Central memory CD8-positive, alpha-beta T cell (primary cell): ENCODE measurements around the gene BICC1.

Experiments used
- ATAC-seq: fragments of 150-1000 bp; cut with Tn5 transposase; replicated peaks from 2 replicates; pipeline ENCODE4 v1.10.0; 2022; ENCODE audit warnings: mild to moderate bottlenecking, moderate FRiP score, moderate number of reproducible peaks; ENCODE audit not compliant: poor library complexity, severe bottlenecking; ENCODE audit errors: extremely low read depth
- DNase-seq, 2 donors: peaks; one replicate each; pipeline ENCODE4 v3.0.0; 2021; ENCODE audit warnings: low spot score in 2 of 2
- H3K27ac Mint-ChIP-seq: one replicate; pipeline ENCODE4 v1.8.0; 2022; ENCODE audit warnings: low read depth, mild to moderate bottlenecking, moderate library complexity, mixed read lengths
- H3K27me3 Mint-ChIP-seq: one replicate; pipeline ENCODE4 v1.8.0; 2022; ENCODE audit warnings: mixed read lengths
- H3K36me3 Mint-ChIP-seq: one replicate; pipeline ENCODE4 v1.8.0; 2022; ENCODE audit warnings: mild to moderate bottlenecking, moderate library complexity, mixed read lengths; ENCODE audit not compliant: insufficient read depth
- H3K4me1 Mint-ChIP-seq: one replicate; pipeline ENCODE4 v1.8.0; 2022; ENCODE audit warnings: mixed read lengths
- H3K4me3 Mint-ChIP-seq: one replicate; pipeline ENCODE4 v1.8.0; 2022; ENCODE audit warnings: mild to moderate bottlenecking, moderate library complexity, mixed read lengths
- H3K9me3 Mint-ChIP-seq: one replicate; pipeline ENCODE4 v1.8.0; 2022; ENCODE audit warnings: mixed read lengths

Gene BICC1

GRCh38 chr10:58741673-58742072 is 229.0 kb downstream of the BICC1 start:
- DNase-seq (no peak), ATAC-seq (no peak)
- Mint-ChIP-seq H3K27ac (no peak overlapping the region), H3K4me1 (no peaks in the 10 kb centered on the region), H3K27me3 (no peaks in the 10 kb centered on the region), H3K9me3 (no peaks in the 10 kb centered on the region), H3K4me3 (no peak overlapping the region), H3K36me3 (no peaks in the 10 kb centered on the region)

- Mint-ChIP-seq H3K4me1 (no peaks in the 10 kb centered on the region), H3K36me3 (no peaks in the 10 kb centered on the region)
These were observed 229.5 kb downstream of the BICC1 start for GRCh38 chr10:58742141-58742540.

GRCh38 chr10:58743466-58744115 is 230.9 kb downstream of the BICC1 start:
- Mint-ChIP-seq H3K27ac (no peak overlapping the region), H3K4me1 (no peaks in the 10 kb centered on the region), H3K9me3 (no peaks in the 10 kb centered on the region), H3K36me3 (no peaks in the 10 kb centered on the region), H3K4me3 (no peak overlapping the region), H3K27me3 (no peaks in the 10 kb centered on the region)
- DNase-seq, result no peak
- no peak for ATAC-seq

More at GRCh38 chr10:58742141-58742540, 229.5 kb downstream of the BICC1 start:
- DNase-seq (no peak), ATAC-seq (no peak)
- H3K27me3 Mint-ChIP-seq, result no peaks in the 10 kb centered on the region
- H3K27ac Mint-ChIP-seq, result no peak overlapping the region
- no peaks in the 10 kb centered on the region for H3K9me3 Mint-ChIP-seq
- no peak overlapping the region for H3K4me3 Mint-ChIP-seq

- Mint-ChIP-seq H3K36me3 (no peaks in the 10 kb centered on the region), H3K27me3 (no peaks in the 10 kb centered on the region), H3K4me3 (no peak overlapping the region), H3K27ac (no peak overlapping the region), H3K9me3 (no peaks in the 10 kb centered on the region), H3K4me1 (no peaks in the 10 kb centered on the region)
- DNase-seq (no peak), ATAC-seq (no peak)
These were observed 234.0 kb downstream of the BICC1 start for GRCh38 chr10:58746474-58747185.

GRCh38 chr10:58747687-58748086 is 235.0 kb downstream of the BICC1 start:
- ATAC-seq (no peak), DNase-seq (no peak)
- no peak overlapping the region for H3K27ac Mint-ChIP-seq
- no peaks in the 10 kb centered on the region for H3K4me1 Mint-ChIP-seq
- no peaks in the 10 kb centered on the region for H3K27me3 Mint-ChIP-seq
- no peak overlapping the region for H3K4me3 Mint-ChIP-seq
- no peaks in the 10 kb centered on the region for H3K9me3 Mint-ChIP-seq
- no peaks in the 10 kb centered on the region for H3K36me3 Mint-ChIP-seq

- H3K27me3 Mint-ChIP-seq, result no peaks in the 10 kb centered on the region
These were observed 240.0 kb downstream of the BICC1 start for GRCh38 chr10:58752665-58753064.

GRCh38 chr10:58753425-58753824 is 240.8 kb downstream of the BICC1 start:
- Mint-ChIP-seq H3K9me3 (no peaks in the 10 kb centered on the region), H3K27me3 (no peaks in the 10 kb centered on the region), H3K4me3 (no peak overlapping the region), H3K36me3 (no peaks in the 10 kb centered on the region), H3K4me1 (no peaks in the 10 kb centered on the region), H3K27ac (no peak overlapping the region)
- ATAC-seq, result no peak
- no peak for DNase-seq

More at GRCh38 chr10:58752665-58753064, 240.0 kb downstream of the BICC1 start:
- H3K27ac Mint-ChIP-seq, result no peak overlapping the region
- DNase-seq, result no peak
- ATAC-seq, result no peak
- no peaks in the 10 kb centered on the region for H3K36me3 Mint-ChIP-seq
- H3K4me3 Mint-ChIP-seq, result no peak overlapping the region
- H3K9me3 Mint-ChIP-seq, result no peaks in the 10 kb centered on the region
- H3K4me1 Mint-ChIP-seq, result no peaks in the 10 kb centered on the region

GRCh38 chr10:58754469-58755339 is 242.0 kb downstream of the BICC1 start:
- no peaks in the 10 kb centered on the region for H3K36me3 Mint-ChIP-seq
- DNase-seq (no peak), ATAC-seq (no peak)
- no peaks in the 10 kb centered on the region for H3K27me3 Mint-ChIP-seq
- no peaks in the 10 kb centered on the region for H3K4me1 Mint-ChIP-seq
- no peak overlapping the region for H3K4me3 Mint-ChIP-seq
- no peaks in the 10 kb centered on the region for H3K9me3 Mint-ChIP-seq
- H3K27ac Mint-ChIP-seq, result no peak overlapping the region

- H3K9me3 Mint-ChIP-seq, result no peaks in the 10 kb centered on the region
- H3K4me3 Mint-ChIP-seq, result no peak overlapping the region
These were observed 242.6 kb downstream of the BICC1 start for GRCh38 chr10:58755340-58755610.

GRCh38 chr10:58755677-58756076 is 243.0 kb downstream of the BICC1 start:
- Mint-ChIP-seq H3K4me1 (no peaks in the 10 kb centered on the region), H3K4me3 (no peak overlapping the region), H3K27me3 (no peaks in the 10 kb centered on the region), H3K36me3 (no peaks in the 10 kb centered on the region), H3K27ac (no peak overlapping the region), H3K9me3 (no peaks in the 10 kb centered on the region)
- no peak for ATAC-seq
- no peak for DNase-seq

More at GRCh38 chr10:58755340-58755610, 242.6 kb downstream of the BICC1 start:
- DNase-seq (no peak), ATAC-seq (no peak)
- no peak overlapping the region for H3K27ac Mint-ChIP-seq
- H3K36me3 Mint-ChIP-seq, result no peaks in the 10 kb centered on the region
- no peaks in the 10 kb centered on the region for H3K4me1 Mint-ChIP-seq
- H3K27me3 Mint-ChIP-seq, result no peaks in the 10 kb centered on the region

- ATAC-seq (no peak), DNase-seq (no peak)
- Mint-ChIP-seq H3K27me3 (no peaks in the 10 kb centered on the region), H3K36me3 (no peaks in the 10 kb centered on the region), H3K4me3 (no peak overlapping the region), H3K27ac (no peak overlapping the region), H3K4me1 (no peaks in the 10 kb centered on the region), H3K9me3 (no peaks in the 10 kb centered on the region)
These were observed 243.6 kb downstream of the BICC1 start for GRCh38 chr10:58756130-58756719.

GRCh38 chr10:58757352-58758065 is 244.8 kb downstream of the BICC1 start:
- Mint-ChIP-seq H3K27ac (no peak overlapping the region), H3K9me3 (no peaks in the 10 kb centered on the region), H3K4me1 (no peaks in the 10 kb centered on the region), H3K27me3 (no peaks in the 10 kb centered on the region), H3K4me3 (no peak overlapping the region), H3K36me3 (no peaks in the 10 kb centered on the region)
- DNase-seq (no peak), ATAC-seq (no peak)
